GM18867 (cell line): ENCODE data around the gene ZNF138.
"Not testable (repeated sequence)": the region's sequence is repeated elsewhere in the genome, so short reads cannot be mapped to it uniquely, and the experiment has no call there.

Experiments
- ATAC-seq: cut with Tn5 transposase; IDR thresholded peaks from one replicate; pipeline ENCODE4 v1.9.1; 2021; ENCODE audit warnings: mild to moderate bottlenecking, moderate library complexity; ENCODE audit not compliant: unreplicated experiment

Gene ZNF138

DNA sequence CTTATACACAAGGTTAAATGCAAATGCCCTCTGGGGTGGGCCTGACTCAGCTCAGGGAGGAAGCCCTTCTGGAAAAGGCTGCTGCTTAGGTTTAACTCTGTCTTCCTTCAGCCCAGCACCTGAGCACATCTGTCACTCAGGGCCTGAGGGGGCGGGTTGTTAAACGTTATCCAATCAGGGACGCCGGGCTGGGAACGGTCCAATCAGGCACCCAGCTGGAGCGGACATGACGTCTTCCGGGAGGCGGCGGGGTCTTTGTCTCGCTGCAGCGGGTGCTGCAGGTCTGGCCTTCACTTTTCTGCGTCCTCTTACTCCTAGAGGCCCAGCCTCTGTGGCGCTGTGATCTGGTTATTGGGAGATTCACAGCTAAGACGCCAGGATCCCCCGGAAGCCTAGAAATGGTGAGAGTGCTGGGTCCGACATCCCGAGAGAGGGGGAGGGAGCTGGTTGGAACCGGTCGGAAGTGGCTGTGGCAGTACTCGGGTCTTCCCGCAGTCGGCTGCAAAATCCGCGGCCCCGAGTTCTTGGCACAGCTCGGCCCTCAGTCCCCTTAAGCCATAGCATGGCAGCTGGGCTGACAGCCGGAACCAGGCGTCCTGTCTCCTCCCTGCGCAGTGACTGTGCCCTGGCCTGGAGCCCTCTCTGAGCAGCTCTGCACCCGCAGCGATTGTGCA lies at the start of gene ZNF138:
ZNF138 (plus strand) TSS at position 258 of the 674 bp plus-strand sequence; CDS start at position 399, 141 bp downstream.
- ATAC-seq: peak; percentile 100

DNA sequence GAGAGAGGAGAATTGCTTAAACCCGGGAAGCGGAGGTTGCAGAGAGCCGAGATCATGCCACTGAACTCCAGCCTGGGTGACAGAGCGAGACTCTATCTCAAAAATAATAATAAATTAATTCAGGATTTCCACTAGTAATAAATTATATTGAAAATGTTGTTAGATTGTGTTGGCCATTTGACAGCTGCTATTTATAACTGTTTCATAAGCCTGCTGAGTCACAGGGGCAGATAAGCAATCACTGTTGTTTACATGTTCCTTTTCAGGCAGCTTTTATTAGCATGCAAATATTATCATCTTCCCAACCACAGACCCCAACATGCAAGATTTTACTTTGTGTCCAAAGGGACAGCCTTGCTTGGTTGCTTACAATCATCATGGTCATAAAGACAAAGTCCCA lies 49.5 kb upstream of the ZNF138 start:
- no peak for ATAC-seq

DNA sequence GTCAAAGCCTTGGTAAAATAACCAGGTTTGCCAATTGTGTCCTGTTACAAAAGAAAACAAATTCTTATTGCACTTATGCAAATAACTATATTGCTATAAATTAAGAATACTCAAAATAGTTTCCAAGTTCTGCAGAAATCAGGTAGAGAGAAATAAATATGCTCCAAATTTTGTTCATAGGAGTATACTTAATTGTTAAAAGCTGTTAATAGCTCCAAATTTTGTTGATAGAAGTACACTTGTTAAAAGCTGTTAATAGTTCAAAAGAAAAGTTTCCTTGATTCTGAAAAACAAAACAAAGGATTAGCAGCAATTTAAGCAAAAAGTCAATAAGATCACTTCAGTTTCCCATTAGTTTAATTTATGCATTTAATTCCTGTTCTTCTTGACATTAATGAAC lies 46.4 kb upstream of the ZNF138 start:
- no peak for ATAC-seq

DNA sequence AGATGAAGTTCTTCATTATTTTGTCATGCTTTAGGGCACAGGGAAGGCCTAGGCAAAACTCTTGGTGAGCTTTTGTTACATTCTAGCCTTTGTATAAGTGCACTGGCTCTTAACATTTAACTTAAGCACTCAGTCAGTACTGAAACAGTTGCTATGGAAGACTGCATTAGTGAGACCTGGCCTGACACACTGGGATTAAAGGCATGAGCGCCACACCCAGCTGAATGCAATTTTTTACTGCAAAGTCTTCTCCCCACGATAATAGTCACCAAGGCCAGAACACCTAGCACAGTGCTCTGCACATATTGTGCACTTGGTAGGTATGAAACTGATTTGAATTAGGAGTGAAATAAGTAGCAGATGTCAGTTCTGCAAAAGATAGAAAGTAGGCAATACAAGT lies 41.2 kb upstream of the ZNF138 start:
- no peak for ATAC-seq

DNA sequence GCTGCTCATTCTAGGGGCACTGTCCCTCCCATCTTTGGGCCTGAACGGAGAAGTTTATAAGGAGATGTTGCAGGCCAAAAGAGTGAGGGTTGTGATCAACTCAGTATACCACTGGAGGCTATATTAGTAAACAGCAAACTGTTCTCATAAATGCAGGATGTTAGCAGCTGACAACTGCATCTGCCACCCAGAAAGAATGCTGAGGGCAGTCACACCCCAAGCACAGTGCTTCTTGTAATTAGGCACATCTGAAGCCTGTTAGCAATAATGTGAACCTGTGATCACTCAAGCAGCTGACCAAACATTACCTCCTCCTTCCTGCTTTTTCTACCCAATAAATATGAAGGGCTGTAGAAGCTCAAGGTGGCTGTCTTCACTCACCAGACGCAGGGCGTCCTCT lies 38.4 kb upstream of the ZNF138 start:
- no peak for ATAC-seq

DNA sequence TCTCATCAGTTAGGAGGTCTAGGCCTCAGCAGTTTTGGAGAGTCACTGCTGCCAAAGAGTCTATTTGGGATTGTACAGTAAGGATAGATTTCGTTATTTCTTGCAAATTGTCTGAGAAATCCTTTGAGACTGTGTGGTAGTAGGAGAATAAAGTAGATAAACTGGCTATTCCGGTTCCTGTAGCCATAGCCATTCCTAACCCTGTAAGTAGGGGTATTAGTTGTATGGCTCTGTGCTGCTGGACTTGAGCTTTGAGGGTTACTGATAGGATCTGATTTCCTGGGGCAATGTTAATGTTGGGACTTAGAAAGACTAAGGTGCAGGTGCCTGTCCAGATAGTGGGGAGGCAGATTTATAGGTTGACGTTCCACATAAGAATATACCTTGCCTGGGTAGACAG lies 36.1 kb upstream of the ZNF138 start:
- no peak for ATAC-seq

DNA sequence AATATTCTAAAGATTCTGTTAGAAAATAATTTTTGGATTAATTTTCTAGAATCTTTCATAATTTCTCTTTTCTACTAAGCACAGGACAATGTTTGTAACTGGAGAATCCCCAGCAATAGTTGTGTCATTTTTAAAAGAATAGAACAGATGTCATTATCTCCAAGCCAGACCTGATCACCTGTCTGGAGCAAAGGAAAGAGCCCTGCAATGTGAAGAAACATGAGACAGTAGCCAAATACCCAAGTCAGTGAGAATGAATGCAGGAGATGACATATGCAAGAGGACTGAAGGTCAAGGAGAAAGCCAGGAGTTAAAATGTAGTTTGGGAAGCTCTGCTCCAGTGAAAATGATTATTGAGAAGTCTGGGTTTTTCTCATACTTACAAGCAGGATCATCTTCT lies 25.4 kb upstream of the ZNF138 start:
- ATAC-seq: no peak

DNA sequence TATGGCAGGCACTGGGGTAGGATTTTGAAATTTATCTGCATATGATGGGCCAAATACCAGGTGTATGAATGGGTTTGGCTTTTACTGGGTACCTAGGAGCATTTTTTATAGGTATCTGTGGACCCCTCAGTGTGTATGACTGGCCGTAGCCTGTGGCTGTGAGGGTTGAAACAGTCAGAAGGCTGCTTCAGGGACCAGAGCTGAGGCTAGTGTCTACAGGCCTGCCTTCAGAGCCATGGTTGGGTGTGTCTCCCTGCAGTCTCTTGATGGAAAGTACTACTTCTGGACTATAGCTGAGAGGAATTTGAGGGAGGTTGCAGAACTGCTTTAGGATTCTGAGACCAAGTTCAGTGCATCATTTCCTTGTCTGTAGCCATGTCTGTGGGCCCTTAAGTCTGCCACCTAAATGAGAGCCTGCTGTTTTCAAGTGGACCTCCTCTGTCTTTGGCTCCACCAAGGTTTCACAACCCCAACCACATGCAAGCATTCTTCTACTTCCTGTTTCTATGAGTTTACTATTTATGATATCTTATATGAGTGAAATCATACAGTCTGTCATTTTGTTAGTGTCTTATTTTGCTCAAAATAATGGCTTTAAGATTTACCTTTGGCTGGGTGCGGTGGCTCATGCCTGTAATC lies 19.9 kb upstream of the ZNF138 start:
- ATAC-seq: no peak

DNA sequence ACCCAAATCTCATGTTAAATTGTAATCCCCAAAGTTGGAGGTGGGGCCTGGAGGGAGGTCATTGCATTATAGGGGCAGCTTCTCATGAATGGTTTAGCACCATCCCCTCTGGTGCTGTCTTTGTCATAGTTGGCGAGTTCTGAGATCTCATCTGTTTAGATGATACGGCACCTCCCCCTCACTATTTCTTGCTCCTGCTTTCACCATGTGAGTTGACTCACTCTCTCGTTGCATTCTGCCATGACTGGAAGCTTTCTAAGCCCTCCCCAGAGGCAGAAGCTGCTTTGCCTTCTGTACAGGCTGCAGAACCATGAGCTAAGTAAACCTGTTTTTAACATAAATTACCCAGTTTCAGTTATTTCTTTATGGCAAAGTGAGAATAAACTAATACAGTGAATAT lies 18.9 kb upstream of the ZNF138 start:
- ATAC-seq: no peak

DNA sequence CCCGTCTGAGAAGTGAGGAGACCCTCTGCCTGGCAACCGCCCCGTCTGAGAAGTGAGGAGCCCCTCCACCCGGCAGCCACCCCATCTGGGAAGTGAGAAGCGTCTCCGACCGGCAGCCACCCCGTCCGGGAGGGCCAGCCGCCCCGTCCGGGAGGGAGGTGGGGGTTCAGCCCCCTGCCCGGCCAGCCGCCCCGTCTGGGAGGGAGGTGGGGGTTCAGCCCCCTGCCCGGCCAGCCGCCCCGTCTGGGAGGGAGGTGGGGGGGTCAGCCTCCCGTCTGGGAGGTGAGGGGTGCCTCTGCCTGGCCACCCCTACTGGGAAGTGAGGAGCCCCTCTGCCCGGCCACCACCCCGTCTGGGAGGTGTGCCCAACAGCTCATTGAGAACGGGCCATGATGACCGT lies 9.4 kb upstream of the ZNF138 start:
- not testable (repeated sequence) for ATAC-seq

DNA sequence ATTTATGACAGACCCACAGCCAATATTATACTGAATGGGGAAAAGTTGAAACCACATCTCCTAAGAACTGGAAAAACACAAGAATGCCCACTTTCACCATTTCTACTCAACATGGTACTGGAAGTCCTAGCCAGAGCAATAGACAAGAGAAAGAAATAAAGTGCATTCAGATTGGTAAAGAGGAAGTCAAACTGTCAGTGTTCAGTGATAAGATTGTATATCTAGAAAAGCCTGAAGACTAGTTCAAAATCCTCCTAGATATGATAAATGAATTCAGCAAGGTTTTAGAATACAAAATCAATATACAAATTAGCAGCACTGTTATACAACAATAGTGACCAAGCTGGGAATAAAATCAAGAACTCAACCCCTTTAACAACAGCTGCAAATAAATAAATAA lies 6.9 kb upstream of the ZNF138 start:
- no peak for ATAC-seq

DNA sequence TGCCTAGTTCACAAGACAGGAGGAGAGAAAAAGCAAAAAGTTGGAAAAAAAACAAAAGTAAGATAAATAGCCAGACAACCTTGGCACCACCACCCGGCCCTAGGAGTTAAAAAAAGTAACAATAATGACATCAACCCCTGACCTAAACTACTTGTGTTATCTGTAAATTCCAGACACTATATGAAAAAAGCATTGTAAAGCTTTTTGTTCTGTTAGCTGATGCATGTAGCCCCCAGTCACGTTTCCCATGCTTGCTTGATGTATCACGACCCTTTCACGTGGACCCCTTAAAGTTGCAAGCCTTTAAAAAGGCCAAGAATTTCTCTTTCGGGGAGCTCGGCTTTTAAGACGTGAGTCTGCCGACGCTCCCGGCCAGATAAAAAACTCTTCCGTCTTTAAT lies 5.0 kb upstream of the ZNF138 start:
- ATAC-seq: not testable (repeated sequence)

DNA sequence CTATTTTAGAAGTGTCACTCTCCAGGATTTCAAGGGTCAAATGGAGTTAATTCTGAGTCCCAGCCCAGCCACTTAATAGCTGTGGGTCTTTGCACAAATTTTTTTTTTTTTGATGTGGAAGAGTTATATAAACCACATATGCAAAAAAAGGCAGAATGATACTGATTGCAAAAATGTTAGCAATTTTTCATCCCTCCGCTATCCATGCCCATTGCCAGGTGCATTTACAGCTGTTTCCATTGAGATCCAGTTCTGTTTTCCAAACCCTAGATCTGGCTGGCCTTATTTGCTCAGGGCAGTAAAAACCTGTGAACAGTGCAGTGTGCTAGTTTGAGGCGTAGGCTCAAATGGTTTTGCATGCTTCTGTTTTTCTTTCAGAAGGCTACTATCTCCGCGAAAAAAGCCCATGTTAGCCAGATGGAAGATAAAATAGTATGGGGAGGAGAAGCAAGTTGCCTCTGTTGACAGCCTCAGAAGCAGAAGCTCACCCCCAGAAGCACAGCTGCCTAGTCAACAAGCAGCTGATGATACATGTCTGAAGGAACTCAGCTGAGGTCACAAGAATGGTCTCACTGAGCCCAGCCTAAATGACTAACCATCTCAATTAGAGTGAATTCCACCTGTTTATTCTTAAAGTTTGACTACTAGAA lies 997 bp upstream of the ZNF138 start:
- ATAC-seq: no peak

DNA sequence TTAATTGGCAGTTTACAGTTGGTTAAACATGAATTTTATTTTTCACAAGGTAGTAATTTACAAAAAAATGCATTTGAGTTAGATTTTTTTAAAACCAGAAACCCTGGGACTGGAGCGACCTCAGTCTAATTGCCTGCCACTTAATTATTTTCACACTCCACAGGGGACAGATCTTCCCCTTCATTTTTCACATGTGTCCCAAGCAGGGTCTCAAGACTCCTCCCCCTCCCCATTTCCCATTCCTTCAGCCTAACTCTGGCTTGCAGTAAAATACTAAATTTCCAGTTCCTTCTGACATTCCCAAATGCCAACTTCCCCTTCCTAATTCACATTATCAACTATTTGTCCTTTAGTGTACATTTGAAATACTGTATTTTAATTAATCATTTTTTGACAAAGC lies 948 bp downstream of the ZNF138 start:
- ATAC-seq: no peak

DNA sequence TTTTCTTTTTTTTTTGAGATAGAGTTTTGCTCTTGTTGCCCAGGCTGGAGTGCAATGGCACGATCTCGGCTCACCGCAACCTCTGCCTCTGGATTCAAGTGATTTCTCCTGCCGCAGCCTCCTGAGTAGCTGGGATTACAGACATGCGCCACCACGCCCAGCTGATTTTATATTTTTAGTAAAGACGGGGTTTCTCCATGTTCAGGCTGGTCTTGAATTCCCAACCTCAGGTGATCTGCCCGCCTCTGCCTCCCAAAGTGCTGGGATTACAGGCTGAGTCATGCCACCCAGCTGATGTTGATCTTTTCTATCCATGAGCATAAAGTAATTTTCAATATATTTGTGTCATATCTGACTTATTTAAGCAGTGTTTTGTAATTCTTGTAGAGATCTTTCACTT lies 4.9 kb downstream of the ZNF138 start:
- ATAC-seq: not testable (repeated sequence)

DNA sequence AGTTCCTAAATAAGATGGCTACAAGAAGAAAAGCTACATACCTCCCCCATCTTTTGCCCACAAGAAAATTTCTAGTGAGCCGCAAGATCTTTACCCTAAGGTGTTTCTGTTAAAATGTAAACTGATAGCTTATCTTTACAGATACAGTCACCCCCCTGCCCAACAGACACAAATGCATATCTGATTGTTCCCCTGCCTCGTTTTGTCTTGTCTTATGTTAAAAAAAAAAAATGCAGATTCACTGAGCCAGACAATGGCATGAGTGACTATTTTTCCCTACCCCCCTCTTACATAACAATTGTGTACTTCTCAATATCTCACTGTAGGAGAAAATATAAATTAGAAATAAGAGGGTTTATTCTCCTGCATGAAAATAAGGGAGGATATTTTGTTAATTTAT lies 8.5 kb downstream of the ZNF138 start:
- no peak for ATAC-seq

DNA sequence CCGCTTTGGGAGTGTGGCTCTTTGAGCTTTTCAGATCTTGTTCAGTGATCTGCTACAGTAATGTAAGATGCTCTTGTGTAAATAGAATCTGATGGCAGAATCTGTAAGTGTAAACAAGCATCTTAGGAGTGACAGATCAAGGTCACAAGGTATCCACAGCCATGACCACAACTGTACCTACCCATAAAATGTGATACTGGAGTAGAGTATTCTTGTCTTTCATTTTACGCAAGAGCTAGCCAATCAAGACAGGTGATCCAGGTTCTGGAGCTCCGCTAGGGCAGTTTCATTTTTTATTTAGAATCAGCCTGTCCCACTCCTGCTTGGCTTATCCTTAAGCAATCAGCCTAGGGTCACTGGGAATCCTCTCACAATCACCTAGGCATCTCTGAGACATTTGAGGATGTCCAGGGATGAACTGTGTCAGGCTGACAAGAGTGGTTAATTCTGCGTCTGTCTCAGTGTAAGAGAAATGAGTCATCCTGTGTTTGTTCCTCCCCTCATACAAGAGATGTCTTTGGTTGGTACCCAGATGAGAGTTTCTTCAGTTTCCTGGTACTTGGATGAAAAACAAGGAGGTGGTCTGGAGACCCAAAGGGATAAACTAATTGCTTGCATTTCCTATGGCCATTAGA lies 13.6 kb downstream of the ZNF138 start:
- no peak for ATAC-seq

DNA sequence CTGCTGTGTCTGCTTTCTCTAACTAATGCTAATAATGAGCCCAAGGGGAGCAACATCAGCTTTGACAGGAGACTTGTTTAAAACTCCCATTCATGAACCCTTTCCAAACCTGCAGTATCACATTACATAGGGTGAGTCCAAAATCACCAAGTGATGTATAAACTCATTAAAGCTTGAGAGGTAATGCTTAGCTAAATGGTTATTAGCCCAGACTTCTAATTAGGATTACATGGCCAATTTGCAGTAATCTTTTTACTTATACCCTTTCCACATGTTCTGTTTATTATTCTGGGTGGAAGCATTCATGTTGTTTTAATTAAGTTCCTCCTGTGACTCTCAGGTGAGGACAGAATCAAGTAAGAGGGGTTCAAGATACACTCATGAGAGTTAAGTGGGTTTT lies 17.5 kb downstream of the ZNF138 start:
- no peak for ATAC-seq

DNA sequence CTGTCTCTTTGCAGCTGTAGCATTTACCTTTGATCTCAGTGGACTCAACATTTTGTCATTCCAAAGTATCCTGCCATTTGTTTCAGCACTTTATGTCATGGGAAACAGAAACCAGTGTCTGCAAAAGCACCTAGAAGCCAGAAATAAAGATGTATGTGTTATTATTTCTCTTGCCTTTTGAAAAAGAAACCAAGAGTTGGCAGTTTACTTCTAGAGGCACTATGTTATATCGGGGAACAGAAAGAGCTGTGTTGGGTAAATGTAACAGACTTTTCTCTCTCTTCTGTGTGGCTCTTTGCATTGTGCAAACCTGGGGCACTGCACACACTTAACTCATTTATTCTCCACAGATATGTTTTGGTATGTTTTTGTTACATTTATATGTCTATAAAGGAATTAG lies 36.7 kb downstream of the ZNF138 start:
- no peak for ATAC-seq

DNA sequence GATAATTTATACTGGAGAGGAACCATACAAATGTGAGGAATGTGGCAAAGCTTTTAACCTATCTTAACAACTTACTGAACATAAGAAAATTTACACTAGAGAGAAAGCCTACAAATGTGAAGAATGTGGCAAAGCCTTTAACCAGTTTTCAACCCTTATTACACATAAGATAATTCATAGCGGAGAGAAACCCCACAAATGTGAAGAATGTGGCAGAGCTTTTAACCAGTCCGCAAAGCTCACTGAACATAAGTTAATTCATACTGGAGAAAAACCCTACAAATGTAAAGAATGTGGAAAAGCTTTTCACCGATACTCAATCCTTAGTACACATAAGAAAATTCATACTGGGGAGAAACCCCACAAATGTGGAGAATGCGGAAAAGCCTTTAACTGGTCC lies 37.9 kb downstream of the ZNF138 start:
- ATAC-seq: no peak

DNA sequence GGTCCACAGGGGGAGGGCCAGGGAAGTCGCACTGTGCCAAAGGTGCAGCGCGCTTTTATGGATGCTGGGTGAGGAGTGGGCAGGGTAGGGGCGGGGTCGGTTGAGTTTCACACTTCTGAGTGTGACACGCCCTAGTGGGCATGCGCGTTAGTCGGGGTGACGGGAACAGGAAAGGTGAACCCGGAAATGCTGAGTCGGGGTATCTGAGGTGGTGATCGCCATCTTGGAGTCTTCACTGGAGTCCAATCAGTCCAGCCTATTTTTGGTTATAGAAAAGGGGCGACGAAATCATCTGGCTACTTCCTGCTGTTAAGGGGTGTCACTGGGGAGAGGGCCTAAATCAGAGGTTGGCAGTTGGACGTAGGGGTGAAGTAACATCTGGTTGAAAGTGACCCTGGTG lies 40.8 kb downstream of the ZNF138 start:
- ATAC-seq: no peak

DNA sequence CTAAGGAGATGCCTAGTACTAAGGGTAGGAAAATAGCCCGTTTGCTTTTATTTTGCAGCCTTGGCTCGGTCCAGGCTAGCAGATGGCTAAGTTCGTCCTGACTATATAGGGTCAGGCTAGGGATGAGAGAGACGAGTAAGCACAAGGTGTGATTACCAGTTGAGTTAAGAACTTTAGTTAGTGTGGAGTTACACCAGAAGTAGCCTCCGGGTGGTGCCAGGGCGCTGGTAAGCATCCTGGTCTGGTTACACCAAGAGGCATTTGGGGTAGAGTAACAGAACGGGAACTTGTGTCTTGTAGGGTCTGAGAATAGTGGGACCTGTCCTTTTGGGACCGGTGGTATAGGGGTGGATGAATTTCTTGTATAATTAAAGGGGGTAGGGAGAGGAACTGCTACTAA lies 41.6 kb downstream of the ZNF138 start:
- not testable (repeated sequence) for ATAC-seq
